HEK293 (cell line): Measurements from ENCODE around the gene RNU6-7.

Source experiments
- CTCF ChIA-PET: fragments of 350-600 bp; formaldehyde crosslinking; extraction: SDS; loops from one replicate; lab custom pipeline; 2021; ENCODE audit warnings: antibody characterized with exemption; lab: Yijun Ruan, JAX
- POLR2A ChIA-PET: fragments of 300-600 bp; formaldehyde crosslinking; extraction: SDS; loops from one replicate; lab custom pipeline; 2020; ENCODE audit warnings: antibody characterized with exemption, inconsistent platforms; lab: Yijun Ruan, JAX
- H3K27ac ChIP-seq: fragments of 200-500 bp; sonication (Bioruptor generic); 2 replicates; pipeline ENCODE4 v1.5.1; 2014; ENCODE audit warnings: low read depth, low read length, control low read depth, inconsistent platforms; ENCODE audit errors: extremely low read depth
- H3K36me3 ChIP-seq, 2 experiments: fragments of 200-500 bp in 1 of 2; sonication (Bioruptor generic) in 1 of 2; 1 replicate in 1 of 2; 2 replicates in 1 of 2; pipeline ENCODE4 v1.5.1; 2014 to 2017; ENCODE audit warnings: inconsistent platforms in 2 of 2, low read length in 2 of 2; ENCODE audit not compliant: control insufficient read depth in 2 of 2, insufficient read depth in 1 of 2
- H3K4me1 ChIP-seq: fragments of 200-500 bp; sonication (Bioruptor generic); 2 replicates; pipeline ENCODE4 v1.5.1; 2014; ENCODE audit warnings: mild to moderate bottlenecking, low read length, inconsistent platforms; ENCODE audit not compliant: control insufficient read depth, insufficient read depth
- H3K4me3 ChIP-seq: 2 replicates; pipeline ENCODE4 v1.5.1; 2011; ENCODE audit warnings: low read depth, mild to moderate bottlenecking, control low read depth, low read length, moderate library complexity
- H3K9me3 ChIP-seq: fragments of 200-500 bp; sonication (Bioruptor generic); 2 replicates; pipeline ENCODE4 v1.5.1; 2014; ENCODE audit warnings: low read depth, low read length, inconsistent platforms; ENCODE audit not compliant: control insufficient read depth, insufficient read depth
- AEBP2 ChIP-seq: fragments of 450-650 bp; formaldehyde crosslinking; IDR thresholded peaks from 2 replicates; pipeline ENCODE4 v1.5.1; 2016; ENCODE audit warnings: missing biosample characterization, missing genetic modification characterization, borderline replicate concordance
- KLF1 ChIP-seq: fragments of 450-650 bp; formaldehyde crosslinking; IDR thresholded peaks from 2 replicates; pipeline ENCODE4 v1.5.1; 2016; ENCODE audit warnings: missing biosample characterization, missing genetic modification characterization
- KLF16 ChIP-seq: fragments of 450-650 bp; formaldehyde crosslinking; IDR thresholded peaks from 2 replicates; pipeline ENCODE4 v1.5.1; 2017; ENCODE audit warnings: missing biosample characterization, missing genetic modification characterization
- KLF9 ChIP-seq: fragments of 450-650 bp; formaldehyde crosslinking; IDR thresholded peaks from 2 replicates; pipeline ENCODE4 v1.5.1; 2016; ENCODE audit warnings: missing biosample characterization, missing genetic modification characterization, low read depth
- PRDM6 ChIP-seq: fragments of 450-650 bp; formaldehyde crosslinking; IDR thresholded peaks from 2 replicates; pipeline ENCODE4 v1.5.1; 2017; ENCODE audit warnings: missing biosample characterization, missing genetic modification characterization
- TRIM28 ChIP-seq: IDR thresholded peaks from 2 replicates; pipeline ENCODE4 v1.6.1; 2011; ENCODE audit warnings: low read length, control low read depth, borderline replicate concordance
- ZBTB10 ChIP-seq: fragments of 450-650 bp; formaldehyde crosslinking; IDR thresholded peaks from 2 replicates; pipeline ENCODE4 v1.5.1; 2016; ENCODE audit warnings: missing biosample characterization, missing genetic modification characterization
- ZBTB6 ChIP-seq: fragments of 450-650 bp; formaldehyde crosslinking; IDR thresholded peaks from 2 replicates; pipeline ENCODE4 v1.5.1; 2017; ENCODE audit warnings: missing biosample characterization, missing genetic modification characterization
- ZNF132 ChIP-seq: fragments of 450-650 bp; formaldehyde crosslinking; IDR thresholded peaks from 2 replicates; pipeline ENCODE4 v1.5.1; 2017; ENCODE audit warnings: missing biosample characterization, missing genetic modification characterization, borderline replicate concordance
- ZNF138 ChIP-seq: fragments of 450-650 bp; formaldehyde crosslinking; IDR thresholded peaks from 2 replicates; pipeline ENCODE4 v1.5.1; 2016; ENCODE audit warnings: missing biosample characterization, missing genetic modification characterization, borderline replicate concordance
- ZNF146 ChIP-seq: fragments of 450-650 bp; formaldehyde crosslinking; IDR thresholded peaks from 2 replicates; pipeline ENCODE4 v1.5.1; 2016; ENCODE audit warnings: missing biosample characterization, missing genetic modification characterization
- ZNF155 ChIP-seq: fragments of 450-650 bp; formaldehyde crosslinking; IDR thresholded peaks from 2 replicates; pipeline ENCODE4 v1.5.1; 2016; ENCODE audit warnings: missing biosample characterization, missing genetic modification characterization
- ZNF248 ChIP-seq: fragments of 450-650 bp; formaldehyde crosslinking; IDR thresholded peaks from 2 replicates; pipeline ENCODE4 v1.5.1; 2017; ENCODE audit warnings: missing biosample characterization, missing genetic modification characterization
- ZNF324 ChIP-seq: fragments of 450-650 bp; formaldehyde crosslinking; IDR thresholded peaks from 2 replicates; pipeline ENCODE4 v1.5.1; 2016; ENCODE audit warnings: missing biosample characterization, missing genetic modification characterization
- ZNF37A ChIP-seq: fragments of 450-650 bp; IDR thresholded peaks from 2 replicates; pipeline ENCODE4 v1.5.1; 2018; ENCODE audit warnings: missing biosample characterization, missing genetic modification characterization
- ZNF398 ChIP-seq: fragments of 450-650 bp; formaldehyde crosslinking; IDR thresholded peaks from 2 replicates; pipeline ENCODE4 v1.5.1; 2017; ENCODE audit warnings: missing biosample characterization, missing genetic modification characterization
- ZNF626 ChIP-seq: fragments of 450-650 bp; sonication (Bioruptor Pico); formaldehyde crosslinking; IDR thresholded peaks from 2 replicates; pipeline ENCODE4 v1.5.1; 2018; ENCODE audit warnings: missing biosample characterization, missing genetic modification characterization, inconsistent platforms
- ZNF664 ChIP-seq: fragments of 450-650 bp; formaldehyde crosslinking; IDR thresholded peaks from 2 replicates; pipeline ENCODE4 v1.5.1; 2016; ENCODE audit warnings: missing biosample characterization, missing genetic modification characterization
- ZNF777 ChIP-seq: fragments of 450-650 bp; formaldehyde crosslinking; IDR thresholded peaks from 2 replicates; pipeline ENCODE4 v1.5.1; 2017; ENCODE audit warnings: missing biosample characterization, missing genetic modification characterization, borderline replicate concordance
- ZSCAN18 ChIP-seq: fragments of 450-650 bp; formaldehyde crosslinking; IDR thresholded peaks from 2 replicates; pipeline ENCODE4 v1.5.1; 2016; ENCODE audit warnings: missing biosample characterization, missing genetic modification characterization

The RNU6-7 gene

GRCh38 chr14:32186248-32186647, 15.6 kb upstream of the RNU6-7 start (continued):
- TF ChIP-seq ZNF398 (tag by site-specific recombination): no peak
- no peak for TF ChIP-seq ZBTB6 (tag by site-specific recombination)
- no peak for TF ChIP-seq ZNF664 (tag by site-specific recombination)
- TF ChIP-seq ZSCAN18 (tag by site-specific recombination): no peak
- TF ChIP-seq ZNF626 (tag by site-specific recombination): no peak

- H3K4me3 ChIP-seq: no peak overlapping the region
- ChIA-PET POLR2A (no interaction called here), CTCF (no interaction called here)
- H3K36me3 ChIP-seq: no peaks in the 10 kb centered on the region
- TF ChIP-seq ZNF155 (tag by site-specific recombination): no peak
- no peak for TF ChIP-seq KLF1 (tag by site-specific recombination)
- no peak for TF ChIP-seq ZNF146 (tag by site-specific recombination)
- TF ChIP-seq ZNF248 (tag by site-specific recombination): no peak
- no peak for TF ChIP-seq KLF9 (tag by site-specific recombination)
- TF ChIP-seq TRIM28: no peak
- no peak for TF ChIP-seq ZNF398 (tag by site-specific recombination)
- TF ChIP-seq ZBTB10 (tag by site-specific recombination): no peak
- no peak for TF ChIP-seq ZNF777 (tag by site-specific recombination)
- TF ChIP-seq KLF16: no peak
- TF ChIP-seq AEBP2: no peak
- no peak for TF ChIP-seq ZNF37A (tag by site-specific recombination)
- no peak for TF ChIP-seq ZNF324 (tag by site-specific recombination)
- TF ChIP-seq PRDM6 (tag by site-specific recombination): no peak
- no peak for TF ChIP-seq ZNF132 (tag by site-specific recombination)
- no peak for TF ChIP-seq ZNF138
- H3K27ac ChIP-seq: no peak overlapping the region
- H3K4me1 ChIP-seq: 0 out of 2 replicates have a peak, but pooled peaks cover 5% of the 10 kb centered on the region
- no peaks in the 10 kb centered on the region for H3K9me3 ChIP-seq
Measured at GRCh38 chr14:32189811-32190210, 12.0 kb upstream of the RNU6-7 start.
